Measurements from ENCODE around the gene PET100.

The PET100 gene

GRCh38 chr19:7614859-7615741 is 14.5 kb upstream of the PET100 start:
- Histone ChIP-seq H2BK15ac (ENCODE audit: low read depth, poor library complexity, severe bottlenecking) (no peak overlapping the region), H3K14ac (ENCODE audit: low read length in 2 of 2) (no peak overlapping the region), H3K4me1 (ENCODE audit: control insufficient read depth, insufficient read depth, low read depth, low read length) (no peaks in the 10 kb centered on the region), H3K4me3 (ENCODE audit: insufficient read depth in 1 of 2, low read depth in 1 of 2, low read length in 2 of 2) (no peak overlapping the region), H2AK5ac (ENCODE audit: low read length, severe bottlenecking) (no peak overlapping the region), H3K23ac (ENCODE audit: low read length in 2 of 2) (no peak overlapping the region), H3K4ac (ENCODE audit: low read depth in 1 of 2, low read length in 2 of 2) (no peak overlapping the region), H3K27me3 (ENCODE audit: control insufficient read depth in 1 of 2, insufficient read depth in 1 of 2, low read length in 2 of 2) (no peaks in the 10 kb centered on the region), H3K9ac (ENCODE audit: low read length) (no peak overlapping the region), H3K4me2 (ENCODE audit: low read length, poor library complexity, severe bottlenecking) (no peak overlapping the region), H2BK120ac (ENCODE audit: low read depth, low read length) (no peak overlapping the region), H4K8ac (ENCODE audit: low read length) (no peak overlapping the region), H4K91ac (ENCODE audit: low read length) (no peak overlapping the region), H3K79me1 (replicated peaks; ENCODE audit: low read length, poor library complexity, severe bottlenecking) (no peaks in the 10 kb centered on the region), H3K18ac (ENCODE audit: low read depth in 1 of 2, low read length in 2 of 2) (no peak overlapping the region), H2BK5ac (ENCODE audit: low read depth, low read length, poor library complexity, severe bottlenecking) (no peak overlapping the region), H3K9me3 (ENCODE audit: control insufficient read depth, low read length) (no peaks in the 10 kb centered on the region), H2BK12ac (ENCODE audit: low read length in 2 of 2) (no peak overlapping the region), H2AFZ (ENCODE audit: low read depth, low read length) (no peak overlapping the region), H3K27ac (ENCODE audit: low read length, poor library complexity, severe bottlenecking) (no peak overlapping the region), H3K36me3 (ENCODE audit: control insufficient read depth in 1 of 2, insufficient read depth in 2 of 2, low read depth in 1 of 2, low read length in 2 of 2) (peaks cover 6 to 40% of the 10 kb centered on the region in 2 experiments)
- no peak for DNase-seq
- WGBS: 93% methylated on average over 50 of the region's 59 CpGs

DNA sequence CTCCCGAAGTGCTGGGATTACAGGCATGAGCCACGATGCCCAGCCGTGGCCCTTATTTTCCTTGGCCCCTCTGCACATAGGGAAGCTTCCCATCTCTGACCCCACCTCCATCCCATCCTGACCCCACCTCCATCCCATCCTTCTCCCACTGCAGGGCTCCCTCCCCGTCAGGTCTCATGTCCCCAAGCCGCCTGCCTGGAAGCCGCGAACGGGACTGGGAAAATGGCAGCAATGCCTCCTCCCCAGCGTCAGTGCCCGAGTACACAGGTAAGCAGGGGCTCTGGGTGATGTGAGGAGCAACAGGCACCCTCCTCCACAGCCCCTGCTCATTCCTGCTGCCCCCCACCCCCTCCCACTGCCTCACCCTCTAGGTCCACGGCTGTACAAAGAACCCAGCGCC is 12.4 kb upstream of the PET100 start:
- no peak overlapping the region for H3K9ac ChIP-seq (ENCODE audit: low read length)
- H2BK120ac ChIP-seq (ENCODE audit: low read depth, low read length): no peak overlapping the region
- no peak overlapping the region for H2AK5ac ChIP-seq (ENCODE audit: low read length, severe bottlenecking)
- H3K27ac ChIP-seq (ENCODE audit: low read length, poor library complexity, severe bottlenecking): no peak overlapping the region
- no peak for DNase-seq
- H4K91ac ChIP-seq (ENCODE audit: low read length): no peak overlapping the region
- H3K4ac ChIP-seq (ENCODE audit: low read depth in 1 of 2, low read length in 2 of 2): no peak overlapping the region
- H3K36me3 ChIP-seq (ENCODE audit: control insufficient read depth in 1 of 2, insufficient read depth in 2 of 2, low read depth in 1 of 2, low read length in 2 of 2): peaks cover 22 to 60% of the 10 kb centered on the region in 2 experiments
- H2BK15ac ChIP-seq (ENCODE audit: low read depth, poor library complexity, severe bottlenecking): no peak overlapping the region
- H2BK12ac ChIP-seq (ENCODE audit: low read length in 2 of 2): no peak overlapping the region
- H3K18ac ChIP-seq (ENCODE audit: low read depth in 1 of 2, low read length in 2 of 2): no peak overlapping the region
- H3K4me3 ChIP-seq (ENCODE audit: insufficient read depth in 1 of 2, low read depth in 1 of 2, low read length in 2 of 2): no peak overlapping the region
- no peak overlapping the region for H3K14ac ChIP-seq (ENCODE audit: low read length in 2 of 2)
- H2BK5ac ChIP-seq (ENCODE audit: low read depth, low read length, poor library complexity, severe bottlenecking): no peak overlapping the region
- H3K9me3 ChIP-seq (ENCODE audit: control insufficient read depth, low read length): no peaks in the 10 kb centered on the region
- H2AFZ ChIP-seq (ENCODE audit: low read depth, low read length): no peak overlapping the region
- no peaks in the 10 kb centered on the region for H3K27me3 ChIP-seq (ENCODE audit: control insufficient read depth in 1 of 2, insufficient read depth in 1 of 2, low read length in 2 of 2)
- no peaks in the 10 kb centered on the region for H3K4me1 ChIP-seq (ENCODE audit: control insufficient read depth, insufficient read depth, low read depth, low read length)
- H3K4me2 ChIP-seq (ENCODE audit: low read length, poor library complexity, severe bottlenecking): no peak overlapping the region
- WGBS: 95% methylated on average over 12 of the region's 12 CpGs
- no peak overlapping the region for H4K8ac ChIP-seq (ENCODE audit: low read length)
- peaks cover 5% of the 10 kb centered on the region for H3K79me1 ChIP-seq (replicated peaks; ENCODE audit: low read length, poor library complexity, severe bottlenecking)
- H3K23ac ChIP-seq (ENCODE audit: low read length in 2 of 2): no peak overlapping the region

DNA sequence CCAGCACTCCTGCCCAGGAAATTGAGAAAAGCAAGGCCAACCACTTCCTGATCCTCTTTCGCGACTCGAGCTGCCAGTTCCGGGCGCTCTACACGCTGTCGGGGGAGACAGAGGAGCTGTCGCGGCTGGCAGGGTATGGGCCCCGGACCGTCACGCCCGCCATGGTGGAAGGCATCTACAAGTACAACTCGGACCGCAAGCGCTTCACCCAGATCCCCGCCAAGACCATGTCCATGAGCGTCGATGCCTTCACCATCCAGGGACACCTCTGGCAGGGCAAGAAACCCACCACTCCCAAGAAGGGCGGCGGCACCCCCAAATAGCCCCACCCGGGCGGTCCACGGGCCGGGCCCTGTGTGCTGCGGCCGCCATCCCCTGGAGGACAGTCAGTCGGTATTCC is 11.9 kb upstream of the PET100 start:
- Histone ChIP-seq H3K9me3 (ENCODE audit: control insufficient read depth, low read length) (no peaks in the 10 kb centered on the region), H3K4ac (ENCODE audit: low read depth in 1 of 2, low read length in 2 of 2) (no peak overlapping the region), H2AK5ac (ENCODE audit: low read length, severe bottlenecking) (no peak overlapping the region), H2BK120ac (ENCODE audit: low read depth, low read length) (no peak overlapping the region), H3K79me1 (replicated peaks; ENCODE audit: low read length, poor library complexity, severe bottlenecking) (peaks cover 10% of the 10 kb centered on the region), H3K23ac (ENCODE audit: low read length in 2 of 2) (no peak overlapping the region), H3K27me3 (ENCODE audit: control insufficient read depth in 1 of 2, insufficient read depth in 1 of 2, low read length in 2 of 2) (no peaks in the 10 kb centered on the region), H4K8ac (ENCODE audit: low read length) (no peak overlapping the region), H2BK15ac (ENCODE audit: low read depth, poor library complexity, severe bottlenecking) (no peak overlapping the region), H3K14ac (ENCODE audit: low read length in 2 of 2) (no peak overlapping the region), H3K18ac (ENCODE audit: low read depth in 1 of 2, low read length in 2 of 2) (no peak overlapping the region), H3K36me3 (ENCODE audit: control insufficient read depth in 1 of 2, insufficient read depth in 2 of 2, low read depth in 1 of 2, low read length in 2 of 2) (peaks cover 28 to 63% of the 10 kb centered on the region in 2 experiments), H2BK12ac (ENCODE audit: low read length in 2 of 2) (no peak overlapping the region), H3K4me1 (ENCODE audit: control insufficient read depth, insufficient read depth, low read depth, low read length) (no peaks in the 10 kb centered on the region), H2BK5ac (ENCODE audit: low read depth, low read length, poor library complexity, severe bottlenecking) (no peak overlapping the region), H3K4me3 (ENCODE audit: insufficient read depth in 1 of 2, low read depth in 1 of 2, low read length in 2 of 2) (no peak overlapping the region), H3K27ac (ENCODE audit: low read length, poor library complexity, severe bottlenecking) (no peak overlapping the region), H4K91ac (ENCODE audit: low read length) (no peak overlapping the region), H3K9ac (ENCODE audit: low read length) (no peak overlapping the region), H2AFZ (ENCODE audit: low read depth, low read length) (no peak overlapping the region), H3K4me2 (ENCODE audit: low read length, poor library complexity, severe bottlenecking) (no peak overlapping the region)
- no peak for DNase-seq
- 97% methylated on average over 26 of the region's 28 CpGs for WGBS

- Histone ChIP-seq H2BK120ac (ENCODE audit: low read depth, low read length) (no peak overlapping the region), H3K27me3 (ENCODE audit: control insufficient read depth in 1 of 2, insufficient read depth in 1 of 2, low read length in 2 of 2) (no peaks in the 10 kb centered on the region), H3K23ac (ENCODE audit: low read length in 2 of 2) (no peak overlapping the region), H3K9me3 (ENCODE audit: control insufficient read depth, low read length) (no peaks in the 10 kb centered on the region), H3K79me1 (replicated peaks; ENCODE audit: low read length, poor library complexity, severe bottlenecking) (peaks cover 12% of the 10 kb centered on the region), H3K9ac (ENCODE audit: low read length) (no peak overlapping the region), H4K8ac (ENCODE audit: low read length) (no peak overlapping the region), H2AK5ac (ENCODE audit: low read length, severe bottlenecking) (no peak overlapping the region), H2BK12ac (ENCODE audit: low read length in 2 of 2) (peak overlapping the region in 1 of 2 experiments; percentile 38), H3K4me3 (ENCODE audit: insufficient read depth in 1 of 2, low read depth in 1 of 2, low read length in 2 of 2) (no peak overlapping the region), H2AFZ (ENCODE audit: low read depth, low read length) (no peak overlapping the region), H3K14ac (ENCODE audit: low read length in 2 of 2) (no peak overlapping the region), H3K4me1 (ENCODE audit: control insufficient read depth, insufficient read depth, low read depth, low read length) (no peaks in the 10 kb centered on the region), H3K18ac (ENCODE audit: low read depth in 1 of 2, low read length in 2 of 2) (no peak overlapping the region), H3K4me2 (ENCODE audit: low read length, poor library complexity, severe bottlenecking) (no peak overlapping the region), H3K36me3 (ENCODE audit: control insufficient read depth in 1 of 2, insufficient read depth in 2 of 2, low read depth in 1 of 2, low read length in 2 of 2) (peaks cover 33 to 70% of the 10 kb centered on the region in 2 experiments), H2BK15ac (ENCODE audit: low read depth, poor library complexity, severe bottlenecking) (no peak overlapping the region), H3K27ac (ENCODE audit: low read length, poor library complexity, severe bottlenecking) (no peak overlapping the region), H3K4ac (ENCODE audit: low read depth in 1 of 2, low read length in 2 of 2) (no peak overlapping the region), H4K91ac (ENCODE audit: low read length) (no peak overlapping the region), H2BK5ac (ENCODE audit: low read depth, low read length, poor library complexity, severe bottlenecking) (no peak overlapping the region)
- no peak for DNase-seq
- 91% methylated on average over 4 of the region's 4 CpGs for WGBS
Measured at GRCh38 chr19:7618348-7618747, 11.2 kb upstream of the PET100 start.

Data from mesenchymal stem cell (in vitro differentiated cells and primary cell).